ENCODE results near the gene DAD1.

- no peak for TF ChIP-seq PRDM4 (tag by site-specific recombination; IDR thresholded peaks at IDR 0.05)
- TF ChIP-seq ATF2 (tag by site-specific recombination; IDR thresholded peaks at IDR 0.05; ENCODE audit: low read depth), result no peak
- TF ChIP-seq KLF16 (tag by site-specific recombination; IDR thresholded peaks at IDR 0.05), result no peak
- no peak for TF ChIP-seq CTCF (tag by site-specific recombination; IDR thresholded peaks at IDR 0.05)
- TF ChIP-seq ZNF521 (tag by site-specific recombination; IDR thresholded peaks at IDR 0.05), result no peak
- no peak for TF ChIP-seq ZBTB7A (tag by site-specific recombination; IDR thresholded peaks at IDR 0.05; ENCODE audit: low read depth)
- no peak for TF ChIP-seq ZNF701 (tag by site-specific recombination; IDR thresholded peaks at IDR 0.05)
These were observed 40.9 kb downstream of the DAD1 start for GRCh38 chr14:22547948-22548750.
